KMS-11 (cell line): ENCODE measurements around the gene CCDC148.

Experiments used
- H2AFZ ChIP-seq: fragments of 200-600 bp; sonication (generic); 2 replicates; pipeline ENCODE4 v1.6.1; 2016; ENCODE audit warnings: antibody characterized with exemption, mixed run types, low read depth
- H3K27ac ChIP-seq: fragments of 200-600 bp; sonication (generic); 2 replicates; pipeline ENCODE4 v1.6.1; 2016; ENCODE audit warnings: mild to moderate bottlenecking, mixed run types
- H3K27me3 ChIP-seq: fragments of 200-600 bp; sonication (generic); 2 replicates; pipeline ENCODE4 v1.6.1; 2017; ENCODE audit warnings: mild to moderate bottlenecking, low read depth, mixed run types, moderate library complexity; ENCODE audit not compliant: insufficient read depth
- H3K36me3 ChIP-seq: fragments of 200-600 bp; sonication (generic); 2 replicates; pipeline ENCODE4 v1.6.1; 2017; ENCODE audit warnings: mild to moderate bottlenecking, mixed run types; ENCODE audit not compliant: insufficient read depth
- H3K4me1 ChIP-seq: fragments of 200-600 bp; sonication (generic); 2 replicates; pipeline ENCODE4 v1.6.1; 2016; ENCODE audit warnings: mild to moderate bottlenecking, low read depth, mixed run types; ENCODE audit not compliant: poor library complexity, severe bottlenecking
- H3K4me2 ChIP-seq: fragments of 200-600 bp; sonication (generic); 2 replicates; pipeline ENCODE4 v1.7.0; 2016; ENCODE audit warnings: mild to moderate bottlenecking, mixed run types
- H3K4me3 ChIP-seq: fragments of 200-600 bp; sonication (generic); IDR thresholded peaks from 2 replicates; pipeline ENCODE4 v1.6.1; 2017; ENCODE audit warnings: low read depth, low read length, mixed read lengths; ENCODE audit not compliant: insufficient read depth
- H3K79me2 ChIP-seq: fragments of 200-600 bp; sonication (generic); 2 replicates; pipeline ENCODE4 v1.6.1; 2016; ENCODE audit warnings: low read depth, mixed run types; ENCODE audit not compliant: insufficient read depth
- H3K9ac ChIP-seq: fragments of 200-600 bp; sonication (generic); 2 replicates; pipeline ENCODE4 v1.6.1; 2016; ENCODE audit warnings: mild to moderate bottlenecking, mixed run types
- H4K20me1 ChIP-seq: fragments of 200-600 bp; sonication (generic); 2 replicates; pipeline ENCODE4 v1.6.1; 2016; ENCODE audit warnings: mild to moderate bottlenecking, mixed run types; ENCODE audit not compliant: insufficient read depth
- CTCF ChIP-seq: fragments of 200-600 bp; sonication (generic); conservative IDR thresholded peaks from 2 replicates; pipeline ENCODE4 v1.6.1; 2017; ENCODE audit warnings: low read depth, mild to moderate bottlenecking, antibody characterized with exemption, low read length, moderate library complexity, mixed read lengths

Gene CCDC148

GRCh38 chr2:158290225-158290624, 166.3 kb downstream of the CCDC148 start:
- no peaks in the 10 kb centered on the region for H3K36me3 ChIP-seq
- no peak overlapping the region for H3K4me2 ChIP-seq
- H3K4me1 ChIP-seq = no peaks in the 10 kb centered on the region
- no peak overlapping the region for H3K27ac ChIP-seq
- no peaks in the 10 kb centered on the region for H4K20me1 ChIP-seq
- H3K4me3 ChIP-seq = no peak overlapping the region
- no peak for TF ChIP-seq CTCF
- H3K79me2 ChIP-seq = no peaks in the 10 kb centered on the region
- no peaks in the 10 kb centered on the region for H3K27me3 ChIP-seq
- no peak overlapping the region for H3K9ac ChIP-seq
- H2AFZ ChIP-seq = no peak overlapping the region

DNA sequence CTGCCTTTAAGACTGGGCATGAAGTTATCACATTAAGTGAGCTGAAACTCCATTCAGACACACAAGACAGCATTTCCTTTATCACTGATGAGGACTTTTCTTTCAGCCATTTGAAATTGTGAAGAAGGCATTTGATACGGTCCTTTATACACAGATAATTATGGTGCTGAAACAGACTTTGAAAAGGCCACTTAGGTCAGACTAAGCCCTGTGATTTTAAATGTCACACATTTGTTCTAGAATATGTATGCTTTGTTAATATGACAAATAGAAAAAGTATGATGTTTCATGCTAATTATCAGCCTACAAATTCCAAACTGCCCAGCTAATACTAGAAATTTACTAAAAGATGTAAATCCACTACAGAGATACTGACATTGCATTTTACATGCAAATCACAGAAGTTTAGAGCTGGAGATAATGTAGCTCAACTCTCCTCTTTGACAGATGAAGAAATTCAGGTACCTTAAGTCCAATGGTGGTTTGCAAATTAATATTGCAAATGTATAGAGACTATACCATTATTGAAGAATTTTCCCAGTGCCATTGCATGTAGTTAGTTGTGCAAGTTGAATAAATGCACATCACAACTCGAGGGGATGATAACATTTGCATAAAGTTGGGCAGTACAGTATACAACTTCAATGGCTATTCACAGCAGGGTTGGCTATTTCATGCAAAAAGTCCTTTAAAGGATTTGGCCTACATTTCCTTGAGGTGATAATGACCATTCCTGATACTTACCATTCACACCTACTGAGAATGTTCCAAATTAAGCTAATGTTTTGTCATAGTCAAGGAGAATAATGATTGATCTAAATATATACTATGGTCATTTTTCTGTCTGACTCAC, 179.7 kb downstream of the CCDC148 start:
- Histone ChIP-seq H3K27me3 (no peaks in the 10 kb centered on the region), H2AFZ (no peak overlapping the region), H3K4me2 (no peak overlapping the region), H3K4me3 (no peak overlapping the region), H4K20me1 (no peaks in the 10 kb centered on the region), H3K4me1 (no peaks in the 10 kb centered on the region), H3K79me2 (no peaks in the 10 kb centered on the region), H3K9ac (no peak overlapping the region), H3K27ac (no peak overlapping the region), H3K36me3 (no peaks in the 10 kb centered on the region)
- TF ChIP-seq CTCF = no peak

DNA sequence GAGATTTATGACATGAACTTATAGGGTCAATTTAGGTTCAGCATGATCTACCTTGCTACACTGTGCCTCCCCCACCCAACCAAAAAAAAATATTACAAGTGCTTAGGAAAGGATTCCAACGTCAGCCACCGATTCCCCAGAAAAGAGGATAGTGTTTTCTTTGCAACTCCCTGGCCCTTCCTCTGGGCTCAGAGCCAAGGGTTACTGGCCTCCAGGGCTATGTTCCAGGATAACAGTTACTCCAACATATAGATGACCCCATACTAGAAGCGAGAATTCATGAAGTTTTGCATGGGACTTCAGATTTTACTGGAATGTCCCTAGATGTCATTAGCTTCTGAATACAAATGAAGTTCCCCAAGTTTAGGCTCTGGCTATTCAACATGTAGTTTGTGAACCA, 182.8 kb downstream of the CCDC148 start:
- no peak overlapping the region for H3K9ac ChIP-seq
- no peak for TF ChIP-seq CTCF
- H2AFZ ChIP-seq = no peak overlapping the region
- H3K36me3 ChIP-seq = no peaks in the 10 kb centered on the region
- no peaks in the 10 kb centered on the region for H3K79me2 ChIP-seq
- no peak overlapping the region for H3K27ac ChIP-seq
- no peak overlapping the region for H3K4me2 ChIP-seq
- H4K20me1 ChIP-seq = no peaks in the 10 kb centered on the region
- H3K4me3 ChIP-seq = no peak overlapping the region
- H3K4me1 ChIP-seq = no peaks in the 10 kb centered on the region
- no peaks in the 10 kb centered on the region for H3K27me3 ChIP-seq

GRCh38 chr2:158270536-158270935, 186.0 kb downstream of the CCDC148 start:
- Histone ChIP-seq H3K9ac (no peak overlapping the region), H3K4me3 (no peak overlapping the region), H3K4me1 (no peaks in the 10 kb centered on the region), H3K36me3 (no peaks in the 10 kb centered on the region), H2AFZ (no peak overlapping the region), H3K4me2 (no peak overlapping the region), H3K27ac (no peak overlapping the region), H4K20me1 (no peaks in the 10 kb centered on the region), H3K27me3 (no peaks in the 10 kb centered on the region), H3K79me2 (no peaks in the 10 kb centered on the region)
- TF ChIP-seq CTCF = no peak
